Neural cell (in vitro differentiated cells): ENCODE data around the gene SLC4A4.

Source experiments
- CTCF ChIP-seq: fragments of 450-650 bp; IDR thresholded peaks from 2 replicates; pipeline ENCODE4 v1.5.1; 2014; ENCODE audit warnings: antibody characterized with exemption, mild to moderate bottlenecking, moderate library complexity; ENCODE audit not compliant: poor library complexity, severe bottlenecking
- EP300 ChIP-seq: fragments of 450-650 bp; conservative IDR thresholded peaks from 2 replicates; pipeline ENCODE4 v1.6.1; 2014; ENCODE audit warnings: antibody characterized with exemption, mild to moderate bottlenecking, moderate library complexity; ENCODE audit not compliant: poor library complexity, severe bottlenecking
- POLR2AphosphoS5 ChIP-seq: IDR thresholded peaks from 2 replicates; pipeline ENCODE4 v1.6.1; 2012
- RAD21 ChIP-seq: fragments of 450-650 bp; conservative IDR thresholded peaks from 2 replicates; pipeline ENCODE4 v1.6.1; 2014; ENCODE audit warnings: antibody characterized with exemption, mild to moderate bottlenecking, moderate library complexity

- no peak for TF ChIP-seq CTCF
- TF ChIP-seq POLR2AphosphoS5, result no peak
- no peak for TF ChIP-seq RAD21
- TF ChIP-seq EP300, result no peak
These were observed 65.2 kb downstream of the SLC4A4 start for GRCh38 chr4:71404049-71404448.
